IMR-90 (cell line): ENCODE measurements around the gene SGMS1. TPM values are rescaled to one million over a fixed set of nuclear protein-coding genes. Genes with fewer than 3 reads are reported as not detected.

Source experiments
- ATAC-seq: fragments of 200-7000 bp; cut with Tn5 transposase; 2 replicates; pipeline ENCODE4 v1.9.1; 2020; ENCODE audit warnings: low read depth, mild to moderate bottlenecking, moderate library complexity
- BruUV-seq: library from RNA; stranded (reverse); fragments of 400-500 nt; replicated peaks from 2 replicates; lab custom pipeline; 2021; lab: Mats Ljungman, UMichigan
- CTCF ChIA-PET: fragments of 300-600 bp; formaldehyde crosslinking; extraction: SDS; loops from one replicate; lab custom pipeline; 2021; ENCODE audit warnings: antibody characterized with exemption; lab: Yijun Ruan, JAX
- POLR2A ChIA-PET: fragments of 300-600 bp; sonication (Branson Sonifier 250); formaldehyde crosslinking; loops from one replicate; lab custom pipeline; 2022; ENCODE audit warnings: antibody characterized with exemption; ENCODE audit not compliant: unreplicated experiment; lab: Charles Lee
- DNase-seq: peaks from one replicate; pipeline ENCODE4 v3.0.0; 2013
- H2AFZ ChIP-seq: replicated peaks from 2 replicates; pipeline ENCODE3; 2013; ENCODE audit warnings: low read length, mild to moderate bottlenecking; ENCODE audit not compliant: poor library complexity
- H2AK5ac ChIP-seq: 2 replicates; pipeline ENCODE4 v1.6.1; 2013; ENCODE audit warnings: low read depth, low read length, inconsistent platforms
- H2AK9ac ChIP-seq: replicated peaks from 2 replicates; pipeline ENCODE3; 2013; ENCODE audit warnings: mild to moderate bottlenecking, low read depth, low read length, moderate library complexity; ENCODE audit not compliant: poor library complexity
- H2BK120ac ChIP-seq: 2 replicates; pipeline ENCODE4 v1.6.1; 2013; ENCODE audit warnings: low read depth, low read length, inconsistent platforms
- H2BK15ac ChIP-seq: 3 replicates; pipeline ENCODE4 v1.6.1; 2013; ENCODE audit warnings: low read depth, low read length, inconsistent platforms
- H2BK20ac ChIP-seq: 2 replicates; pipeline ENCODE4 v1.6.1; 2013; ENCODE audit warnings: low read depth, mild to moderate bottlenecking, inconsistent platforms, low read length, moderate library complexity
- H2BK5ac ChIP-seq: 2 replicates; pipeline ENCODE4 v1.6.1; 2013; ENCODE audit warnings: mild to moderate bottlenecking, low read depth, low read length, inconsistent platforms; ENCODE audit not compliant: poor library complexity, severe bottlenecking
- H3K14ac ChIP-seq: replicated peaks from 2 replicates; pipeline ENCODE4 v1.6.1; 2013; ENCODE audit warnings: low read depth, low read length, inconsistent platforms
- H3K18ac ChIP-seq: 2 replicates; pipeline ENCODE4 v1.6.1; 2013; ENCODE audit warnings: low read depth, low read length, control low read depth
- H3K23ac ChIP-seq: 2 replicates; pipeline ENCODE4 v1.6.1; 2013; ENCODE audit warnings: low read depth, low read length, inconsistent platforms
- H3K27ac ChIP-seq: 2 replicates; pipeline ENCODE4 v1.5.1; 2013; ENCODE audit warnings: mild to moderate bottlenecking, control low read depth, low read length; ENCODE audit not compliant: insufficient read depth
- H3K27me3 ChIP-seq: 2 replicates; pipeline ENCODE4 v1.6.1; 2013; ENCODE audit warnings: low read length; ENCODE audit not compliant: control insufficient read depth, insufficient read depth
- H3K36me3 ChIP-seq: 2 replicates; pipeline ENCODE4 v1.6.1; 2013; ENCODE audit warnings: low read length, mixed read lengths; ENCODE audit not compliant: control insufficient read depth, insufficient read depth
- H3K4ac ChIP-seq: 2 replicates; pipeline ENCODE4 v1.6.1; 2013; ENCODE audit warnings: low read depth, low read length, inconsistent platforms
- H3K4me1 ChIP-seq: 2 replicates; pipeline ENCODE4 v1.6.1; 2013; ENCODE audit warnings: low read length, mixed read lengths; ENCODE audit not compliant: control insufficient read depth, insufficient read depth
- H3K4me2 ChIP-seq: 2 replicates; pipeline ENCODE4 v1.6.1; 2013; ENCODE audit warnings: low read depth, mild to moderate bottlenecking, control low read depth, low read length, moderate library complexity
- H3K4me3 ChIP-seq: 2 replicates; pipeline ENCODE4 v1.5.1; 2013; ENCODE audit warnings: low read depth, mild to moderate bottlenecking, control low read depth, low read length, moderate library complexity; ENCODE audit not compliant: insufficient read depth
- H3K56ac ChIP-seq: 2 replicates; pipeline ENCODE4 v1.6.1; 2013; ENCODE audit warnings: low read length, inconsistent platforms; ENCODE audit not compliant: insufficient read depth; ENCODE audit errors: extremely low read depth
- H3K79me1 ChIP-seq, 2 experiments: 2 replicates each; pipeline ENCODE4 v1.6.1; 2013; ENCODE audit warnings: low read length in 2 of 2, inconsistent platforms in 1 of 2, low read depth in 1 of 2
- H3K9ac ChIP-seq: 2 replicates; pipeline ENCODE4 v1.6.1; 2013; ENCODE audit warnings: low read depth, low read length, control low read depth
- H3K9me1 ChIP-seq: 2 replicates; pipeline ENCODE4 v1.6.1; 2013; ENCODE audit warnings: low read length, inconsistent platforms; ENCODE audit not compliant: insufficient read depth
- H3K9me3 ChIP-seq: 2 replicates; pipeline ENCODE4 v1.6.1; 2013; ENCODE audit warnings: low read length; ENCODE audit not compliant: control insufficient read depth, insufficient read depth
- H4K20me1 ChIP-seq: 2 replicates; pipeline ENCODE4 v1.6.1; 2013; ENCODE audit warnings: low read length, inconsistent platforms; ENCODE audit not compliant: insufficient read depth
- H4K5ac ChIP-seq: 2 replicates; pipeline ENCODE4 v1.6.1; 2013; ENCODE audit warnings: mild to moderate bottlenecking, low read depth, low read length, control low read depth
- H4K8ac ChIP-seq, 2 experiments: 2 replicates each; pipeline ENCODE4 v1.6.1; 2013; ENCODE audit warnings: low read depth in 2 of 2, low read length in 2 of 2, control low read depth in 1 of 2, inconsistent platforms in 1 of 2
- H4K91ac ChIP-seq: 2 replicates; pipeline ENCODE4 v1.6.1; 2013; ENCODE audit warnings: low read depth, low read length, inconsistent platforms; ENCODE audit not compliant: insufficient read depth
- BHLHE40 ChIP-seq: fragments of 150-350 bp; IDR thresholded peaks from 2 replicates; pipeline ENCODE4 v1.6.1; 2016; ENCODE audit warnings: mild to moderate bottlenecking, low read depth, low read length
- CEBPB ChIP-seq: IDR thresholded peaks from 2 replicates; pipeline ENCODE4 v1.6.1; 2012; ENCODE audit warnings: low read depth, low read length, improper control_type of control experiment
- CHD1 ChIP-seq: IDR thresholded peaks from 2 replicates; pipeline ENCODE4 v1.6.1; 2012; ENCODE audit warnings: low read depth, low read length, improper control_type of control experiment
- FOS ChIP-seq: fragments of 150-350 bp; IDR thresholded peaks from 2 replicates; pipeline ENCODE4 v1.6.1; 2016; ENCODE audit warnings: low read depth, low read length
- MAZ ChIP-seq: IDR thresholded peaks from 2 replicates; pipeline ENCODE4 v1.6.1; 2012; ENCODE audit warnings: low read depth, mild to moderate bottlenecking, low read length, improper control_type of control experiment, moderate library complexity, borderline replicate concordance
- MXI1 ChIP-seq: IDR thresholded peaks from 2 replicates; pipeline ENCODE4 v1.6.1; 2012; ENCODE audit warnings: low read depth, mild to moderate bottlenecking, low read length, moderate library complexity, borderline replicate concordance
- NFE2L2 ChIP-seq: fragments of 150-350 bp; IDR thresholded peaks from 2 replicates; pipeline ENCODE4 v1.6.1; 2016; ENCODE audit warnings: low read depth, mild to moderate bottlenecking, low read length
- POLR2A ChIP-seq: IDR thresholded peaks from 2 replicates; pipeline ENCODE4 v1.6.1; 2012; ENCODE audit warnings: mild to moderate bottlenecking, low read depth, low read length
- RAD21 ChIP-seq: IDR thresholded peaks from 2 replicates; pipeline ENCODE4 v1.6.1; 2012; ENCODE audit warnings: low read length, improper control_type of control experiment
- RCOR1 ChIP-seq: IDR thresholded peaks from 2 replicates; pipeline ENCODE4 v1.6.1; 2012; ENCODE audit warnings: mild to moderate bottlenecking, low read length, improper control_type of control experiment; ENCODE audit not compliant: insufficient replicate concordance
- RFX5 ChIP-seq: IDR thresholded peaks from 2 replicates; pipeline ENCODE4 v1.8.0; 2012; ENCODE audit warnings: low read depth, mild to moderate bottlenecking, low read length, moderate library complexity
- SMC3 ChIP-seq: fragments of 150-350 bp; IDR thresholded peaks from 2 replicates; pipeline ENCODE4 v1.6.1; 2016; ENCODE audit warnings: low read depth, mild to moderate bottlenecking, antibody characterized with exemption, low read length, moderate library complexity
- WGBS, 2 experiments: methylation state at CpG; one replicate each; pipeline versions ENCODE4 v1.1.5 to v1.1.7; 2013; ENCODE audit warnings: missing lambda C conversion rate in 2 of 2; ENCODE audit not compliant: insufficient read length in 1 of 2; ENCODE audit errors: extremely low coverage in 2 of 2; 5-methylcytosine and 5-hydroxymethylcytosine counted together
- dilution Hi-C: fragments of 300-500 bp; cut with HindIII; formaldehyde crosslinking; loops from one replicate; pipeline ENCODE4 v1.14.3; 2018; ENCODE audit warnings: low sequenced_read_pairs; ENCODE audit not compliant: unreplicated experiment
- in situ Hi-C: fragments of 300-500 bp; cut with MboI; formaldehyde crosslinking; loops from 3 replicates; pipeline ENCODE4 v1.14.3; 2019; ENCODE audit warnings: low sequenced_read_pairs, inconsistent platforms, mixed read lengths
- intact Hi-C: fragments of 100-400 bp; cut with micrococcal nuclease; formaldehyde crosslinking; loops from 2 replicates; pipeline ENCODE4 v1.10.0; 2022
- polyA plus RNA-seq, 3 experiments: library from polyadenylated mRNA; depleted of rRNA; stranded (reverse); fragments of >200 nt; gene quantifications; 2 replicates each; pipeline ENCODE4 v1.2.3, GENCODE V29; 2012; ENCODE audit warnings: low replicate concordance in 1 of 3
- total RNA-seq: library from RNA; depleted of rRNA; stranded (reverse); fragments of >200 nt; gene quantifications from 2 replicates; pipeline ENCODE4 v1.2.3, GENCODE V29; 2012
- TF ChIP-seq, protein P1 (sequence below): conservative IDR thresholded peaks from 2 replicates; pipeline ENCODE4 v1.5.1; 2012; ENCODE audit warnings: mild to moderate bottlenecking, low read depth, low read length, improper control_type of control experiment
- TF ChIP-seq, protein P2 (sequence below): fragments of 150-350 bp; IDR thresholded peaks from 2 replicates; pipeline ENCODE4 v1.6.1; 2016; ENCODE audit warnings: low read depth, mild to moderate bottlenecking, low read length, moderate library complexity, borderline replicate concordance

Gene SGMS1
- total and polyA plus RNA-seq, 2 of the 4 experiments (the other 2 are of a cell fraction), result 9.8 to 30.8 TPM

DNA sequence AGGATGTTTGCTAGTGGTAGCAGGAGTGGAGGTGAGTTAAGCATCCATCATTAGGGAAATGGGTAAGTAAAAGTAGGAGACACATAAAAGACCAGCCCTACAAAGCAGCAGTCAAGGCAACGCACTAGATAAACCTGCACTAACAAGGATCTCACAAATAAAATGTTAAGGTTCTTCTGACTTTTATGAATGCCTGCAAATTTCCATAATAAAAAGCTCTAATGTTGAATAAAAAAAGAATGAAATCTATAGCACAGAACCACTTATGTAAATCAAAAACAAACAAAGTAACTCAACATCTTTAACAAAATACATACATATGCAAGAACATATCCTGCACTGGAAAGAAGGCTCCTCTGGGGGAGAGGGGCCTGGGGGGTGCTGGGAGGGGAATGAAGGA, 4.6 kb downstream of the SGMS1 start:
- no peak overlapping the region for H3K4me3 ChIP-seq
- in situ Hi-C loops (no loop called here), dilution Hi-C loops (no loop called here), intact Hi-C loops (no loop called here)
- peaks cover 2% of the 10 kb centered on the region; the same call in 1 of the 2 replicates for H3K4me1 ChIP-seq
- H3K56ac ChIP-seq, result no peak overlapping the region
- TF ChIP-seq SMC3, result no peak
- no peak for TF ChIP-seq FOS
- TF ChIP-seq, protein P1, sequence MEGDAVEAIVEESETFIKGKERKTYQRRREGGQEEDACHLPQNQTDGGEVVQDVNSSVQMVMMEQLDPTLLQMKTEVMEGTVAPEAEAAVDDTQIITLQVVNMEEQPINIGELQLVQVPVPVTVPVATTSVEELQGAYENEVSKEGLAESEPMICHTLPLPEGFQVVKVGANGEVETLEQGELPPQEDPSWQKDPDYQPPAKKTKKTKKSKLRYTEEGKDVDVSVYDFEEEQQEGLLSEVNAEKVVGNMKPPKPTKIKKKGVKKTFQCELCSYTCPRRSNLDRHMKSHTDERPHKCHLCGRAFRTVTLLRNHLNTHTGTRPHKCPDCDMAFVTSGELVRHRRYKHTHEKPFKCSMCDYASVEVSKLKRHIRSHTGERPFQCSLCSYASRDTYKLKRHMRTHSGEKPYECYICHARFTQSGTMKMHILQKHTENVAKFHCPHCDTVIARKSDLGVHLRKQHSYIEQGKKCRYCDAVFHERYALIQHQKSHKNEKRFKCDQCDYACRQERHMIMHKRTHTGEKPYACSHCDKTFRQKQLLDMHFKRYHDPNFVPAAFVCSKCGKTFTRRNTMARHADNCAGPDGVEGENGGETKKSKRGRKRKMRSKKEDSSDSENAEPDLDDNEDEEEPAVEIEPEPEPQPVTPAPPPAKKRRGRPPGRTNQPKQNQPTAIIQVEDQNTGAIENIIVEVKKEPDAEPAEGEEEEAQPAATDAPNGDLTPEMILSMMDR, result no peak
- no peak for TF ChIP-seq MAZ
- no peak for TF ChIP-seq BHLHE40
- no peak for TF ChIP-seq CHD1
- no peak for TF ChIP-seq NFE2L2
- no peak for TF ChIP-seq RCOR1
- no peak for TF ChIP-seq RFX5
- no peak for TF ChIP-seq RAD21
- TF ChIP-seq CEBPB, result no peak
- TF ChIP-seq, protein P2, sequence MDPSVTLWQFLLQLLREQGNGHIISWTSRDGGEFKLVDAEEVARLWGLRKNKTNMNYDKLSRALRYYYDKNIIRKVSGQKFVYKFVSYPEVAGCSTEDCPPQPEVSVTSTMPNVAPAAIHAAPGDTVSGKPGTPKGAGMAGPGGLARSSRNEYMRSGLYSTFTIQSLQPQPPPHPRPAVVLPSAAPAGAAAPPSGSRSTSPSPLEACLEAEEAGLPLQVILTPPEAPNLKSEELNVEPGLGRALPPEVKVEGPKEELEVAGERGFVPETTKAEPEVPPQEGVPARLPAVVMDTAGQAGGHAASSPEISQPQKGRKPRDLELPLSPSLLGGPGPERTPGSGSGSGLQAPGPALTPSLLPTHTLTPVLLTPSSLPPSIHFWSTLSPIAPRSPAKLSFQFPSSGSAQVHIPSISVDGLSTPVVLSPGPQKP, result no peak
- no peak for TF ChIP-seq MXI1
- TF ChIP-seq POLR2A, result no peak
- H2AK9ac ChIP-seq, result no peak overlapping the region
- H3K18ac ChIP-seq, result no peak overlapping the region
- no peak overlapping the region for H2BK5ac ChIP-seq
- no peak overlapping the region for H3K4me2 ChIP-seq
- POLR2A ChIA-PET, result interaction anchor here (0.6 kb wide), 2 partner anchors 13 to 61 kb away, joined by 3 to 8 read pairs; no protein-coding TSS in a partner anchor
- H3K79me1 ChIP-seq, result peaks cover 16 to 64% of the 10 kb centered on the region in 2 experiments
- H4K8ac ChIP-seq, result no peak overlapping the region
- H3K23ac ChIP-seq, result no peak overlapping the region
- H2AFZ ChIP-seq, result no peak overlapping the region
- H2BK120ac ChIP-seq, result no peak overlapping the region
- BruUV-seq, result no TSS peak
- H4K5ac ChIP-seq, result no peak overlapping the region
- H3K9me1 ChIP-seq, result 0 out of 2 replicates have a peak, but pooled peaks cover 4% of the 10 kb centered on the region
- H2BK20ac ChIP-seq, result no peak overlapping the region
- no peak overlapping the region for H3K27ac ChIP-seq
- peaks cover 33% of the 10 kb centered on the region for H4K20me1 ChIP-seq
- no peak overlapping the region for H3K4ac ChIP-seq
- no peak overlapping the region for H4K91ac ChIP-seq
- CTCF ChIA-PET, result no interaction called here
- H3K14ac ChIP-seq, result no peak overlapping the region
- DNase-seq, result no peak
- H3K27me3 ChIP-seq, result no peaks in the 10 kb centered on the region
- no peak overlapping the region for H2AK5ac ChIP-seq
- no peaks in the 10 kb centered on the region for H3K9me3 ChIP-seq
- no peak overlapping the region for H2BK15ac ChIP-seq
- no peak overlapping the region for H3K9ac ChIP-seq
- H3K36me3 ChIP-seq, result no peaks in the 10 kb centered on the region
- no peak for ATAC-seq
- WGBS, 2 experiments, result no CpG with 5 or more reads among the region's 1 CpG
